Esophagus muscularis mucosa (tissue), 3 donors: Measurements from ENCODE around the gene POLR2J.
"Not testable (repeated sequence)": the region's sequence is repeated elsewhere in the genome, so short reads cannot be mapped to it uniquely, and the experiment has no call there.

Experiments used
- POLR2A ChIP-seq: fragments of 450-650 bp; IDR thresholded peaks from one replicate; pipeline ENCODE4 v1.6.1; 2017; ENCODE audit warnings: antibody characterized with exemption, moderate library complexity, mild to moderate bottlenecking, low read depth
- POLR2AphosphoS5 ChIP-seq, 2 donors: sonication (generic); formaldehyde crosslinking; IDR thresholded peaks; one replicate each; pipeline ENCODE4 v1.6.1; 2017; ENCODE audit warnings: antibody characterized with exemption in 2 of 2
- TF ChIP-seq, protein P1 (sequence below), 3 experiments: fragments of 200-600 bp in 2 of 3; fragments of 450-650 bp in 1 of 3; sonication (generic) in 2 of 3; IDR thresholded peaks; one replicate each; pipeline ENCODE4 v1.5.1; 2017 to 2019; ENCODE audit warnings: antibody characterized with exemption in 3 of 3, mild to moderate bottlenecking in 2 of 3, moderate library complexity in 1 of 3

DNA sequence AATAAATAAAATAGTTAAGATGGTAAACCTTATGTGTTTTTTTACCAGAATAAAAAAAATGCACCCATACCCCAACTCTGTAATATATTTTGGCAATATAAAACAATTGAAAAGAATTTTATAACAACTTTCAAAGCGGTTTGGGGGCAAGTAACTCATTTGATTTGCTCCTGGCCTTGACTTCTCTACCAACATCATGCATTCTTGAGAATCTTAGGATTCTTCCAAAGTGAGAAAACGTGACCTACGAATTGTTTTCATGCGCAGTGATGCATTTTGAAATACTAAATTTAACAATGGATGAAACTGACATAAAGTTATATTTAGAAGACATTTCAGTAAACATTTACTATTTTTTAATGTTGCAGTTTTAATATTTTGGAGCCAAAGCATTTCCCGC lies 42.1 kb upstream of the POLR2J start:
- not testable (repeated sequence) for TF ChIP-seq POLR2AphosphoS5 (IDR thresholded peaks at IDR 0.05); POLR2A
- TF ChIP-seq, protein P1, sequence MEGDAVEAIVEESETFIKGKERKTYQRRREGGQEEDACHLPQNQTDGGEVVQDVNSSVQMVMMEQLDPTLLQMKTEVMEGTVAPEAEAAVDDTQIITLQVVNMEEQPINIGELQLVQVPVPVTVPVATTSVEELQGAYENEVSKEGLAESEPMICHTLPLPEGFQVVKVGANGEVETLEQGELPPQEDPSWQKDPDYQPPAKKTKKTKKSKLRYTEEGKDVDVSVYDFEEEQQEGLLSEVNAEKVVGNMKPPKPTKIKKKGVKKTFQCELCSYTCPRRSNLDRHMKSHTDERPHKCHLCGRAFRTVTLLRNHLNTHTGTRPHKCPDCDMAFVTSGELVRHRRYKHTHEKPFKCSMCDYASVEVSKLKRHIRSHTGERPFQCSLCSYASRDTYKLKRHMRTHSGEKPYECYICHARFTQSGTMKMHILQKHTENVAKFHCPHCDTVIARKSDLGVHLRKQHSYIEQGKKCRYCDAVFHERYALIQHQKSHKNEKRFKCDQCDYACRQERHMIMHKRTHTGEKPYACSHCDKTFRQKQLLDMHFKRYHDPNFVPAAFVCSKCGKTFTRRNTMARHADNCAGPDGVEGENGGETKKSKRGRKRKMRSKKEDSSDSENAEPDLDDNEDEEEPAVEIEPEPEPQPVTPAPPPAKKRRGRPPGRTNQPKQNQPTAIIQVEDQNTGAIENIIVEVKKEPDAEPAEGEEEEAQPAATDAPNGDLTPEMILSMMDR (IDR thresholded peaks at IDR 0.05) = not testable (repeated sequence)
